ENCODE measurements around the gene RARRES2.

The RARRES2 gene

GRCh38 chr7:150330211-150330885 lies 11.1 kb downstream of the RARRES2 start:
- TF ChIP-seq EP300 (IDR thresholded peaks at IDR 0.05; ENCODE audit: borderline replicate concordance): no peak
- TF ChIP-seq MAX (IDR thresholded peaks at IDR 0.05): no peak
- no peak for TF ChIP-seq YY1 (IDR thresholded peaks at IDR 0.05; ENCODE audit: low read depth)
- TF ChIP-seq CREB1 (IDR thresholded peaks at IDR 0.05; ENCODE audit: low read depth): no peak
- TF ChIP-seq NFIC (IDR thresholded peaks at IDR 0.05): no peak
- no peak for TF ChIP-seq USF1 (IDR thresholded peaks at IDR 0.05)
- no peak for TF ChIP-seq TEAD4 (IDR thresholded peaks at IDR 0.05)
- no peak for TF ChIP-seq RAD21 (IDR thresholded peaks at IDR 0.05; ENCODE audit: low read depth)

- TF ChIP-seq RAD21 (IDR thresholded peaks at IDR 0.05; ENCODE audit: low read depth) (no peak), TCF12 (IDR thresholded peaks at IDR 0.05; ENCODE audit: low read depth) (no peak), CEBPB (IDR thresholded peaks at IDR 0.05) (no peak), NFIC (IDR thresholded peaks at IDR 0.05) (no peak), USF1 (IDR thresholded peaks at IDR 0.05) (no peak), FOXM1 (IDR thresholded peaks at IDR 0.05; ENCODE audit: borderline replicate concordance, low read depth) (no peak), CREB1 (IDR thresholded peaks at IDR 0.05; ENCODE audit: low read depth) (no peak), REST (IDR thresholded peaks at IDR 0.05; ENCODE audit: low read depth) (no peak), EP300 (IDR thresholded peaks at IDR 0.05; ENCODE audit: borderline replicate concordance) (no peak), MAX (IDR thresholded peaks at IDR 0.05) (no peak), ZBTB7A (IDR thresholded peaks at IDR 0.05; ENCODE audit: low read depth) (no peak), YY1 (IDR thresholded peaks at IDR 0.05; ENCODE audit: low read depth) (no peak), TEAD4 (IDR thresholded peaks at IDR 0.05) (no peak), TAF1 (IDR thresholded peaks at IDR 0.05; ENCODE audit: low read depth) (no peak), EGR1 (IDR thresholded peaks at IDR 0.05) (no peak)
Observed at GRCh38 chr7:150329331-150330120, 11.9 kb downstream of the RARRES2 start.

- TF ChIP-seq EP300 (IDR thresholded peaks at IDR 0.05; ENCODE audit: borderline replicate concordance) (no peak), NFIC (IDR thresholded peaks at IDR 0.05) (no peak), TEAD4 (IDR thresholded peaks at IDR 0.05) (no peak), REST (IDR thresholded peaks at IDR 0.05; ENCODE audit: low read depth) (no peak), CEBPB (IDR thresholded peaks at IDR 0.05) (no peak), RAD21 (IDR thresholded peaks at IDR 0.05; ENCODE audit: low read depth) (no peak), MAX (IDR thresholded peaks at IDR 0.05) (no peak), CREB1 (IDR thresholded peaks at IDR 0.05; ENCODE audit: low read depth) (no peak), TAF1 (IDR thresholded peaks at IDR 0.05; ENCODE audit: low read depth) (no peak)
Observed at GRCh38 chr7:150327308-150327707, 14.1 kb downstream of the RARRES2 start.

- TF ChIP-seq CREB1 (IDR thresholded peaks at IDR 0.05; ENCODE audit: low read depth): no peak
- no peak for TF ChIP-seq CEBPB (IDR thresholded peaks at IDR 0.05)
- TF ChIP-seq TCF12 (IDR thresholded peaks at IDR 0.05; ENCODE audit: low read depth): no peak
- TF ChIP-seq USF1 (IDR thresholded peaks at IDR 0.05): no peak
- no peak for TF ChIP-seq EP300 (IDR thresholded peaks at IDR 0.05; ENCODE audit: borderline replicate concordance)
Observed at GRCh38 chr7:150326657-150327268, 14.7 kb downstream of the RARRES2 start.

- no peak for TF ChIP-seq CREB1 (IDR thresholded peaks at IDR 0.05; ENCODE audit: low read depth)
- TF ChIP-seq TEAD4 (IDR thresholded peaks at IDR 0.05): no peak
- TF ChIP-seq USF1 (IDR thresholded peaks at IDR 0.05): no peak
- no peak for TF ChIP-seq REST (IDR thresholded peaks at IDR 0.05; ENCODE audit: low read depth)
- no peak for TF ChIP-seq RAD21 (IDR thresholded peaks at IDR 0.05; ENCODE audit: low read depth)
- TF ChIP-seq NFIC (IDR thresholded peaks at IDR 0.05): no peak
- TF ChIP-seq FOXM1 (IDR thresholded peaks at IDR 0.05; ENCODE audit: borderline replicate concordance, low read depth): no peak
- TF ChIP-seq ZBTB7A (IDR thresholded peaks at IDR 0.05; ENCODE audit: low read depth): no peak
- no peak for TF ChIP-seq CEBPB (IDR thresholded peaks at IDR 0.05)
- TF ChIP-seq TAF1 (IDR thresholded peaks at IDR 0.05; ENCODE audit: low read depth): no peak
Observed at GRCh38 chr7:150325901-150326300, 15.5 kb downstream of the RARRES2 start.

Measured in Ishikawa (cell line).